Activated T-cell treated with anti-CD3 and anti-CD28 coated beads, Interleukin-2, amount 50 U/mL, for 1 hour (primary cell): Measurements from ENCODE around the gene CD37.
"Not testable (repeated sequence)": the region's sequence is repeated elsewhere in the genome, so short reads cannot be mapped to it uniquely, and the experiment has no call there.

Experiments
- DNase-seq: peaks from one replicate; pipeline ENCODE4 v3.0.0-alpha.2; 2020

The CD37 gene, protein sequence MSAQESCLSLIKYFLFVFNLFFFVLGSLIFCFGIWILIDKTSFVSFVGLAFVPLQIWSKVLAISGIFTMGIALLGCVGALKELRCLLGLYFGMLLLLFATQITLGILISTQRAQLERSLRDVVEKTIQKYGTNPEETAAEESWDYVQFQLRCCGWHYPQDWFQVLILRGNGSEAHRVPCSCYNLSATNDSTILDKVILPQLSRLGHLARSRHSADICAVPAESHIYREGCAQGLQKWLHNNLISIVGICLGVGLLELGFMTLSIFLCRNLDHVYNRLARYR

DNA sequence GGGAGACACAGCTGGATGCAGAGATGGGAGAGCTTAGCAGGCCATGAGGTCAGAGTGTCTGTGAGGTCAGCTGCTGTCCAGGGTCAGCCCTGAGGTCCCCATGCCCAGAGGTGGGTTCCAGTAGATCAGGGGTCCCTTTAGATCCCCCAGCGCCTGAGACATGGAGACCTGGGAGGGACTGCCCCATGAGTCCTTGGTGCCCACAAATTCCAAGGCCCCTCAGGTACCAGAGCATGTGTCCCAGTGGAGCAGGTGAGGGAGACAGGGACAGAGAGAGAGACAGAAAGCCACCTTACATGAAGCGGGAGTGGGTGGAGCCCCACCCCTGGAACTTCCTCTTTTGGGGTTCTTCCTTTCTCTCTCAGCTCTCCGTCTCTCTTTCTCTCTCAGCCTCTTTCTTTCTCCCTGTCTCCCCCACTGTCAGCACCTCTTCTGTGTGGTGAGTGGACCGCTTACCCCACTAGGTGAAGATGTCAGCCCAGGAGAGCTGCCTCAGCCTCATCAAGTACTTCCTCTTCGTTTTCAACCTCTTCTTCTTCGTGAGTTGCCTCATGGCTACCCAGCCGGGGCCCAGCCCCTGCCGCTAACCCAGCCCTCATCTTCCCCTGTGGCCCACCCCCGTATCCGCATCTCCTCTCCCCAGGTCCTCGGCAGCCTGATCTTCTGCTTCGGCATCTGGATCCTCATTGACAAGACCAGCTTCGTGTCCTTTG lies at the start of gene CD37:
Gene CD37, plus strand, starts transcription at position 336 of the 713 bp plus-strand sequence. Its CDS starts 135 bp downstream, at position 471.
- DNase-seq, result peak; percentile 63

GRCh38 chr19:49287141-49287770 lies 48.0 kb upstream of the CD37 start:
- DNase-seq, result no peak

GRCh38 chr19:49288205-49288604 lies 47.0 kb upstream of the CD37 start:
- not testable (repeated sequence) for DNase-seq

DNA sequence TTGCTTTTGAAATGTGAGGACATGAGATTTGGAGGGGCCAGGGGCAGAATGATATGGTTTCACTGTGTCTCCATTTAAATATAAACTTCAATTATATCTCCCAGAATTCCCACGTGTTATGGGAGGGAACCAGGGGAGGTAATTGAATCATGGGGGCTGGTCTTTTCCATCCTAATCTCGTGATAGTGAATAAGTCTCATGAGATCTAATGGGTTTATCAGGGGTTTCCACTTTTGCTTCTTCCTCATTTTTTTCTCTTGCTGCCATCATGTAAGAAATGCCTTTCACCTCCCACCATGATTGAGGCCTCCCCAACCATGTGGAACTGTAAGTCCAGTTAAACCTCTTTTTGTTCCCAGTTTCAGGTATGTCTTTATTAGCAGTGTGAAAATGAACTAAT lies 45.9 kb upstream of the CD37 start:
- not testable (repeated sequence) for DNase-seq

DNA sequence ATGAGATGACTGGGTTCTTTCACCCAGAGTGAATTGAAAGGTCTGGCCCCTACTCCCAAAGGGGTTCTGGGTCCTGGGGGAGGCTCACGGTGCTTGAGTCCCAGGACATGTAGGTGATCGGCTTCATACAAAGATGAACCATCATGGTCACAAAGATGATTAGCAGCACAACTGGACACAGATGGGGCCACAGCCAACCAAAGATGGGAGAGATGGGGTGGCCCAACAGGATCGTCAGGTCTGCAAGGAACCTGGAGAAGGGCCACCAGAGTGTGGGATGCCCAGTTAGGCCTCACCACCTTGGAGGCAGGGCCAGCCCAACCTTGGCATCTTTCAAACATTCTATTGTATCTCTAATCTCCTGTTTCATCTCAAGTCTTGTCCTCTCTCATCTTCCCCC lies 44.7 kb upstream of the CD37 start:
- DNase-seq, result no peak

- DNase-seq, result no peak
These were observed 40.8 kb upstream of the CD37 start for GRCh38 chr19:49294401-49294800.

- DNase-seq, result no peak
These were observed 39.9 kb upstream of the CD37 start for GRCh38 chr19:49295208-49295880.

DNA sequence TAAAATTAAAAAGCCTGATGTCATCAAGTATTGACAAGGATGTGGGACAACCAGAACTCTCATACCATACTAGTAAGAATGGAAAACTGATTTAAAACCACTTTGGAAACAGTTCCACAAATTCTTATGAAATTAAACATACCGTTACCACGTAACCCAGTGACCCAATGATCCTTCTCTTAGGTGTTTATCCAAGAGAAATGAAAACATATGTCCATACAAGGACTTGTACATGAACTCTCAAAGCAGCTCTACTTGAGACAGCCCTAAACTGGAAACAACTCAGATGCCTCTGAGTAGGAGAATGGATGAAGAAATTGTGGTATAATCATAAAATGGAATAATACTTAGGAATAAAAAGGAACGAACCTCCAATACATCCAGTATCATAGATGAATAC lies 37.8 kb upstream of the CD37 start:
- DNase-seq, result no peak

GRCh38 chr19:49298653-49299052 lies 36.6 kb upstream of the CD37 start:
- DNase-seq, result not testable (repeated sequence)

- DNase-seq, result peak; percentile 81
These were observed 33.9 kb upstream of the CD37 start for GRCh38 chr19:49301165-49301865.

GRCh38 chr19:49301866-49302252 lies 33.3 kb upstream of the CD37 start:
- DNase-seq, result no peak

GRCh38 chr19:49306734-49307133 lies 28.5 kb upstream of the CD37 start:
- DNase-seq, result not testable (repeated sequence)

GRCh38 chr19:49309087-49309486 lies 26.1 kb upstream of the CD37 start:
- DNase-seq, result no peak

DNA sequence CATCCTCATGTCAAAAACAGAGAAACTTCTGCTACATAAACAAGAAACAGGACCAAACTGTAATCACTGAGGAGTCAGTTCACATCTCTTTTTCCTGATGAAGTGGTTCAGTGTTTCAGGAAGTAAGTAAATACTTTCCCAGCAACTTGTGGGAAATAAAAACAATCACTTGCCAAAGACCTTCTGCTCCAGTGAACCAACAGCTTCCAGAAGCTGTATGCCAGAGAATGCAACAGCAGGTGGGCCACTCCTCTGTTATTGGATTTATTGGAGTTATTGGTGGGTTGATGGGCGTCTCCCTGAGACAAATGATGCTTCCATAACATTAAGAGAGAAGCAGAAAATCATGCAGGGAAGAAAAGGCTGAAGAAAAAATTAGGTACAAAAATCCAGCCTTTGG lies 20.1 kb upstream of the CD37 start:
- no peak for DNase-seq

- DNase-seq, result no peak
These were observed 18.9 kb upstream of the CD37 start for GRCh38 chr19:49316284-49316683.

- no peak for DNase-seq
These were observed 16.9 kb upstream of the CD37 start for GRCh38 chr19:49318296-49318695.

DNA sequence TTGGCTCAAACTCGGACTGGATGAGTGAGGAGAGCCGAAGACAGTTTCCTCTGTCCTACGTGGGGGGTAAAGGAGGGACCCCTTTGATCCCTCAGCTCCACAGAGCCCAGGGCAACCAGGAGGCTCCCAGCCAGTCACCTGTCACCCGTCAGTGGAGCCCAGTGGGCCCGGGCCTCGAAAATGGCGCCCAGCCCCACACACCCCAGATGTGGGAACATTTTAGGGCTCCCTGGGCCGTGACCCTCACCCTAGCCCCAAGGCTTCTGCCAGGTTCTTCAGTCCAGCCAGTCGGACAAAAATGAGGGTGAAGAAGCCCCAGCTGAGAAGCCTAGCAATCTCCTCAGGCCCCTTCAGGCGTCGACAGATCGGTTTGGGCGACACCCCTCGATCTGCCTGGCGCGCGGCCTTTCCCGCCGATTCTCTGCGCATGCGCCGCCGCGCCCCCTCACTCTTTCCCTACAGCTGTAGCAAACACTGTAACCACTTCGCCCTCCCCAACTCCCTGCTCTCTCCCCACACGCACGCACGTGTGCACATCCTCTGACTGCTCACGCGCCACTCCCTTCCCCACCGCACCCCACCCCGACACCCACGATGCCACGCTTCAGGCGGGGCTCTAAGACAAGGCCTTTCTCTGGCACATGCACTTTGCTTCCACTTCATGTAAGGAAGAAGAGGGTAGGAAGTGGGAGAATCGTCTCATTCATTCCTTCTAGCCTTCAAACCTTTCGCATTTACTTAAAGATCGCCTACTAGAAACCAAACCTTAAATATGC lies 10.2 kb upstream of the CD37 start, which contains the start of gene SLC6A16:
Gene SLC6A16, minus strand, starts transcription at position 391 of the 776 bp plus-strand sequence. CDS start 13,844 bp downstream, outside the sequence.
- no peak for DNase-seq

- DNase-seq, result not testable (repeated sequence)
These were observed 9.4 kb upstream of the CD37 start for GRCh38 chr19:49325756-49326155.

- DNase-seq, result no peak
These were observed 9.0 kb upstream of the CD37 start for GRCh38 chr19:49326165-49326704.

- no peak for DNase-seq
These were observed 7.2 kb upstream of the CD37 start for GRCh38 chr19:49327878-49328544.

DNA sequence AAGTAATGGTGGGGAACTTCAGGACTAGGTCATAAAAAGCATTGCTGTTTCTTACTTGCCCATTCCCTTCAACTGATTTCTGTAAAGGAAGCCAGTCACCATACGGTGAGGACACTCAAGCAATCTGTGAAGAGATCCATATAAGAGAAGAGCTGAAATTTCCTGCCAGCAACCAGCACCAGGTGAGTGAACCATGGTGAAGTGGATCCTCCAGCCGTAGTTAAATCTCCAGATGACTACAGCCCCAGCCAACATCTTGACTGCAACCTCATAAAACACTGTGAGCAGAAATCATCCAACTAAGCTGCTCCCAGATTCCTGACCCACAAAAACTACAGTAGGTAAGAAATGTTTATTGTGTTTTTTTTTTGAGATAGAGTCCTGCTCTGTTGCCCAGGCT lies 6.5 kb upstream of the CD37 start:
- no peak for DNase-seq
